ENCODE data around the gene KRT8. TPM values are rescaled to one million over a fixed set of nuclear protein-coding genes. Genes with fewer than 3 reads are reported as not detected.
"Not testable (repeated sequence)": the region's sequence is repeated elsewhere in the genome, so short reads cannot be mapped to it uniquely, and the experiment has no call there.

KRT8 gene
- total RNA-seq, 1 donor from 2014 or later, result 16.0 TPM

DNA sequence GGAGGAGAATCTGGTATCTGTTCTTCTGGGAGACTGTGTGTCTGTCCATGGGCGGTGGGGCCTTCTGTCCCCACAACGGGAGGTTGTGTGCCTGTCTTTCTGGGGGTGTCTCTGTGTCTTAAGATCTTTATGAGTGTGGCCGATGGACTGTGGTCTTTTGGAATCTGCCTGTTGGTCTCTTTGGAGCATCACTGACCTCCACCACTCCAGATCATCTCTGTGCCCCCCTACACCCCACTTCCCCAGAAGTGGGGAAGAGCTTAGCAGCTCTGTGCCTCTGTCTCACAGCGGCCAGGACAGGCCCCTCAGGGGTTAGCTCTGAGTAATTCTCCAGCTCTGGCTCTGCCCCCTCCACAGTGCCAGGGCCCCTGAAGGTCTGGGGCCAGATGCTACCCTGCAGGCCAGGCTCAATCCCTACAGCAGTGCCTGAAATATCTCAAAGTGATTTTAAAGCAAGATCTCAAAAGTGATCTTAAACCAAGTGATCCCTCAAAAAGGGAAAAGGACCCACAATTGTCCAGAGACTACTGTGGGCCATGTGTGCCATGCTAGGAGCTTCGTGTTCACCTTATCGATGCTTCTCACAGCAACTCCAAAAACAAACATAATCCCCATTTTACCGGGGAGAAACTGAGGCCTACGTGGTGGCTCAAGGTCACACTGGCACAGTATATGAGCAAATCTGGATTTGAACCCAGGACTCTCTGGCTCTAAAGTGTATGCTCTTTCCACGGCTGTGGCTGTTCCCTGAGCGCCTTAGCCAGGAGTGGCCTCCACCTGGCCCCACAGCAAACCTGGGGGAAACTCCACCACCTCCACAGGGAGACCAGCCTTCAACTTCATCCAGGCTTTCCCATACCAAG lies 30.1 kb downstream of the KRT8 start:
- DNase-seq (ENCODE audit: low read depth, low spot score), result no peak

DNA sequence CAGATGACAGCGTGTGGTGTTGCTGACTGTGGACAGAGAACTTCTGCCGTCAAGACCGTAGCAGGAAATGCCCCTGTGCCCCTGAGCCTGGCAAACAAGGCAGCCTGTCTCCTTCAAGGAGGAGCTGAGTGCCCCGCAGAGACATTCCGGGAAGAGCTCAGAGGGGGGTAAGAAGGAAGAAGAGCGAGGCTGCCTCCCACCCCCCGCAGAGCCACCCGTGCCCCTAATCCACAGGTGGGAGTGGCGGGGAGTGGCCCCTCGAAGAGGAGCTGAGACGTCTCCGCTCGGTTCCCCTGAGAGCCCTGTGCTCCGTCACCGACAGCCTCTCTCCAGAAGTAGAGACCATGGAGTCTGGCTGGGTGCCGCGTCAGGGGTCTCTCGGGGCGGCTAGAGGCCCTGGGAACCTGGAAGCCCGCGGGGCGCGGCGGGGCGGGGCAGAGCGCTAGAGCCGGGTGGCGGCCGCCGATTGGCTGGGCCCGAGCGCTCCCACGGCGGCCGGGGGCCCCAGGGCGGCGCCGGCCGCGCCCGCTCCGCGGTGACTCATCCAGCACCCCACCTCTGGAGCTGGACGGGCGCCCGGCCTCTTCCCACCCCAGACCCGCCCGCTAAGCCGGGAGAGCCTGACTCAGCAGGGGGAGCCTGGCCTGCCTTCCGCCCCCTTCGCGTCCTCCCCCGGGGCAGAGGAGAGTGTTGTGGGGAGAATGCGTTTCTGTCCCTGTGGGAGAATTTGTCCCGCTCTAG lies 30.9 kb downstream of the KRT8 start:
- DNase-seq (ENCODE audit: low read depth, low spot score), result peak; percentile 51

DNA sequence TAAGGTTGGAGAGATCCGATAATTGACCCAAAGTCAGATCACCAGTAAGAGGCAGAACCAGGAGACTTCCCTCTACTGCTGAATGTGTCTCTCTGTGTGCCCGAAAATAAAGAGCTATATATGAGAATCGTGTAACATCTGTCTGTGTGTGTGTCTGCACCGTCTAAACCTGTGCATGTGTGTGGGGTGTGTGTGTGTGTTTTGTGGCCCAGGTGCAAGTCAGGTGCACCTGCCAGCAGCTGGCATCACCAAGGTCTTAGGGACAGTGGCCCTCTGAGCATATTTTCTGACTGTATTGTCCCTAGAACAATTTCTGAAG lies 31.4 kb downstream of the KRT8 start:
- no peak for DNase-seq (ENCODE audit: low read depth, low spot score)

DNA sequence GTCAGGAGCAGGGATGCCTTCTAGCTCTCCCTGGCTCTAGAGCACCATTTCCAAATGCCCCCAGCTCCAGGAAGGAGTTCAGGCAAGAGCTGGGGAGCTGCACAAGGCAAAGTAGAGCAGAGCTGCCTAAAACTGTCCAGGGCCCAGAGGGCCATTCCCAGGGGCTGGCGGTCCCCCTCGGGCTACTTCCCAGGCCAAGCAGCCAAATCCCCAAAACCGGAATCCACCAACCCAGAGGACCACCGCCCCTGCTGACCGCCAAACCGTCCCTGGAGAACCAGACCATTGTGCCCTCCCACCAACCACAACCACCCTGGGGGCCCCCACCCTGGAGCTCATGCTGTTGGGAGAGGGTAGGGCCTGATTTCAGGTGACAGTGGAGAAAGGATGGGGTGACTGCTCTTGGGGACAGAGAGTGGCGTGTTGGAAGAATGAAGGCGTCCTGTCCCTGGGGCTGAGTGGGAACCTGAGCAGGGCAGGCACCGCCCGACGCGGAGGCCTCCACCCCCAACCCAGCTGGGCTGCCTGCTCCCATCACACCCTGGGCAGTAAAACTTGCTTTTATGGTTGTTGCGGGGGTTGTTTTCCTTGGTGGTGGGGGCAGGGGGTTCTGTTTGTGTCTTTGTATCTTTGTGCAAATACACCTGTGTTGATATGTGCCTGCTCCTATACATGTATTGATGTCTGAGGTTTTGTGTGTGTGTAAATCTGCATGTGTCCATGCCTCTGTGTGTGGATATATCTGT lies 32.1 kb downstream of the KRT8 start:
- DNase-seq (ENCODE audit: low read depth, low spot score), result no peak

DNA sequence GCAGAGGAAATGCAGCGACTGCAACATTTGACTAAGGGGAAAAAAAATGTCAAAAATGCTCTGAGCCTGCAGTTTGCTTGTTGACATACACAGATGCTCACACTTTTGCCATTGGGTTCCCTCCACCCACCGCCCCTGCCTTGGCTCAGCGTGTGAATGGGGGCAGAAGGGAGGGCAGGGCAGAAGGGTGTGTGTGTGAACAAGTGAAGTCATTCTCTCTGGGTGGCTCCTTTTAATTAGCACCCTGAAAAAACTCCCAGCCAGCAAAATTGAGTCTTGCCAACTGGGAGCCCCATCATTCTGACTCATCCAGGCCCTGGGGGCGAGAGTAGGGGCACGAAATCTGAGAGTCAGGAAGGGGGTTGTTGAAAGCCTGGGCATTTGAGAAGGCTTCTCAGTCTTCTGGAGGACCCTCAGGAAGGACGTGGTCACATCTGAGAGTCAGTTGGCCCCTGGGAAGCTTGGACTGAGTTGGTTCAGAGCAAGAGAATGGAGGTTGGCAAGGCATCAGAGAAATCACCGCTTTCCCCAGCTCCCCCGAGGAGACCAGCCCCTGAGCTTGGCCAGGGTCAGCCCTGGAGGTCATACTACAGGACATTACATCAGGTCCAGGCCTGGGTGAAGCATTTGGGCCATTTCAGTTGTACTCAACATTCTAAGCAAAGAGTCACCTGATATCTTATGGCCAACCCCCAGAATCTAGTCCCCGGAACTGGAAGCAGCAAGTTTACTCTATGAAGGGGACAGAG lies 33.4 kb downstream of the KRT8 start:
- DNase-seq (ENCODE audit: low read depth, low spot score), result no peak

DNA sequence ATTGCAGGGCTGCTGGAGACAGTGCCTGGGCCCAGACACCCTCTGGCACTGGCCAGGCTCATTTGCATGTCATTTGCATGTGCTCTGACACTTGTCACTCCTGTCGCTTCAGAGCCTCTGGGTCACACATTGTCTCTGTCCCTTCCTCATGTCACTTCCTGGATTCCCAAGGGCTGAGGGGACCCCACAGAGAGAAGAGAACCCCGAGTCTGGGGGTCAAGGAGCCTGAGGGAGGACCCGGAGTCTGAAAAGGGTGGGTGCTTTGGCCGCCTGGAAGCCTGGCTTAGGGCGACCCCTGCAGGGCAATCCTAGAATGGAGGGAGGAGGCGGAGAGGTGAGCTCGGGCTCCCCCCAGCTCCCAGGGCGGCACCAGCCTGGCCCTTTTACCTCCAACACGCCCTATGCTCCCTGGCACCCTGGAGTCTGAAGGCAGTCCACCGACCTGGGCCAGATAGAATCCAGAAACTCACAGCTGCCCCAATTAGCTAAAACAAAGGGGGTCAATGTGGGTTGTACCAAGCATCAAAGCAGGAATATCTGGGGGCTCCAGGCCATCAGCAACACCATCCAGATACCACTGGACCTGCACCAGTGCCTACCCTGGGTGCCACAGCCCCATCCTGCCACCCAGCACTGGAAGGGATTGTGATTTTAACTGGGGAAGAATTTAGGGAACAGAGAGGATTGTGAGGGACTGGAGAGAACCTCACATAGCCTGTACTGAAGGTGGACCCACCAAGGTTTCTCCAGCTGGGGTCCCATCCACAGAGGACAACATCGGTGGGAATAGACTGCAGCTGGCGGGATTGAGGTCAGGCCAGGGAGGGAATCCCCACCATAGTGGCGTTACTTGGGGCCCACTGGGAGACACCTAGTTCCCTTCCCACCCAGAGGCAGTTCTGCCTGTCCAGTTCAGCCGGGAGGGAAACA lies 34.2 kb downstream of the KRT8 start:
- DNase-seq (ENCODE audit: low read depth, low spot score), result no peak

DNA sequence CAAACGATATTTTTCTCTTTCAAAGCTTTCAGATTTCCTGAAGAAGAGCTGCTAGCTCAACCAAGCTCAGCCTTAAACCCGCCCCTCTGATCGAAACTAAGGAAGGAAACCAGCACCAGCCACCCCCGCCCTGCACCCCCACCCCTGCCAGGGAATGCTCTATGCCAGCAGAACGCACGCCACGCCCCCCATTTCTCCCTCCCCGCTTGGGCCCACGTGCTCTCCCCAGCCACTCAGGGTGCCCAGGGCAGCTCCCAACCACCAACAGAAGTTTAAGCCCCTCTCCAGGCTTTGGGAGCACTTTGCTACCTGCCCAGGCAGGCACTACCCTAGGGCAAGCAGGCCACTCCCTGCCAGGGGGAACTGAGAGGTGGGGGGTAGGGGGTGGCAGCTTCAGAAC lies 37.2 kb downstream of the KRT8 start:
- DNase-seq (ENCODE audit: low read depth, low spot score), result no peak

DNA sequence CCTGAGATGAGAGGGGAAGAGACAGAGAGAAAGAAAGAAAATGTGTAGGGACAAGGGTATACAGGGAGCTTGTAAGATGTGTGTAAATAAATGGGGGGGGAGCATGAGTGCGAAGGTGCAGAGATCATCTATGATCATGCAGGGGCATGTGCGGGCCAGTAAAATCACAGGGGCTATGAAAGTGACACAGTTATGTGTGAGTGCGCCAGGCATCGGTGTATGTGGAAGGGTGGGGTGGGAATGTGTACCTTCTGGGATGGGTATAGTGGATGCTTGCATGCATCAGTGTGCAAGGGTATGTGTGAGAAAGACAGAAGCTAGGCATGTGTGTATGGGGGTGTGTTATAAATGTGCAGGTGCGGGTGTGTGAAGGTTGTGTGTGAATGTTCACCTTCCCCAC lies 37.7 kb downstream of the KRT8 start:
- no peak for DNase-seq (ENCODE audit: low read depth, low spot score)

DNA sequence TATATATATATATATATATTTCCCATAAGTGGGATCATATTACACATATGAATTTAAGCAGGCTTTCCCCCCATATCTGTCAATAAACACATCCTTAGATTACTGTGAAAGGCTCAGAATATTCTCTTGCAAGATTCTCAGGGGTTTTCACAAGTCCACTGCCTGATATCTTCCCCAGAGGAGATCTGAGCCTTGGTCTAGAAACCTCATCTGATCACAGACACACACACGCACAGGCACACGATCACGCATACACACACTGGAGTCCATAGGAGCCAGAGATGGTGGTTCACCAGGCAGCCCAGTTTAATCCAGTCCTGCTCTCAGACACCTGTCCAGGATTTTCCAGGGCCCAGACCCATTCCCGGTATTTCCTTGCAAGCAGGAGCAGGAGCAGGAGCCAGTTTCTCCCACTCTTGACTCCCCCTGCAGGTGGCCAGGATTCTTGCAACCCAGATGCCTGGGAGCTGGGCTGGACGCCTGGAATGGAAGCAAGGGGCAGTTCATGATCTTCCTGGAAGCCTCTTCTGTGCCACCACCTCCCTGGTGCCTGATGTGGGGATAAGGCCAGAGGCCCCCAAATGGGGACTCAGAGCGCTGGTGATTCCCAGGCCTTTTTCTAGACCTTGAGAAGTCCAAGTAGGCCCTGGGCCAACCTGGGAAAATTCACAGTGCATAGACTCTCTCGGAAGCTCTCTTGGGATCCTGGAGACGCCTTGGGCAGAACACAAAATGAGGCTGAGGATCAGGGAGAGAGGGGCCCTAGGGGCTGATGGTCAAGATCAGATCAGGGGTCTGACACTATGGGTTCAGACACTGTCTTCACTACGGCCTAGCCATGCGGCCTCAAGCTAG lies 39.6 kb downstream of the KRT8 start:
- peak; percentile 45 for DNase-seq (ENCODE audit: low read depth, low spot score)

DNA sequence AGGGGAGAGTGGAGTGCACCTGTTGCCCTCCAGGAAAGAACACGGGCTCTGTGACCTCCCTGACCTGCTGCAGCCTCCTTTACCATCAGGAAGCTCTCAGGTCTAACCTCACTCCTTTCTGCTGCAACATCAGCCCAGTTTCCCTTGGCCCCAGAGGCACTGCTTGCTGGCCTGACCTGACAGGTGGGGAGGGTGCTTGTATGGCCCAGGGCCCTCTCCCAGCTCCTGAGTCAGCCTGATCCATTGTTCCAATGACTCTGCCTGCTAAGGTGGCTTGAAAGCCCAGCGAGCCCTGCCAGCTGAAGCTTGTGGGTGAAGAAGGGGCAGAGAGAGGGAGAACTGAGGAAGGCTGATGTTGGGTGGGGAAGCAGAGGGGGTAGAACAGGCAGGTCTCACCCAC lies 42.9 kb downstream of the KRT8 start:
- no peak for DNase-seq (ENCODE audit: low read depth, low spot score)

DNA sequence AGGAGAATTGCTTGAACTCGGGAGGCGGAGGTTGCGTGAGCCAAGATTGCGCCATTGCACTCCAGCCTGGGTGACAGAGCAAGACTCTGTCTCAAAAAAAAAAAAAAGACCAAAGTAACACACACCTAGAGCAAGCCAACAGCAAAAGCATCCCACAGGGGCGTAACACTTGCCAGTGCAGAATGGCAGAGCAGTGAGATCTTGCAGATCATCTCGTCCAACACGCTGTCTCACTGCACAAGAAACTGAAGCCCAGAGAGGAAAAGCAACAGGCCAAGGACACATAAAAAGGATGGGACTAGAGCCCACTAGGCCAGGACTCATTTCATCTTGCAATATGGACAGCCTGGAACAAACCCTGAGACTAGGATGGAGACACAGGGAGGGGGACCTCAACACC lies 43.4 kb downstream of the KRT8 start:
- no peak for DNase-seq (ENCODE audit: low read depth, low spot score)

DNA sequence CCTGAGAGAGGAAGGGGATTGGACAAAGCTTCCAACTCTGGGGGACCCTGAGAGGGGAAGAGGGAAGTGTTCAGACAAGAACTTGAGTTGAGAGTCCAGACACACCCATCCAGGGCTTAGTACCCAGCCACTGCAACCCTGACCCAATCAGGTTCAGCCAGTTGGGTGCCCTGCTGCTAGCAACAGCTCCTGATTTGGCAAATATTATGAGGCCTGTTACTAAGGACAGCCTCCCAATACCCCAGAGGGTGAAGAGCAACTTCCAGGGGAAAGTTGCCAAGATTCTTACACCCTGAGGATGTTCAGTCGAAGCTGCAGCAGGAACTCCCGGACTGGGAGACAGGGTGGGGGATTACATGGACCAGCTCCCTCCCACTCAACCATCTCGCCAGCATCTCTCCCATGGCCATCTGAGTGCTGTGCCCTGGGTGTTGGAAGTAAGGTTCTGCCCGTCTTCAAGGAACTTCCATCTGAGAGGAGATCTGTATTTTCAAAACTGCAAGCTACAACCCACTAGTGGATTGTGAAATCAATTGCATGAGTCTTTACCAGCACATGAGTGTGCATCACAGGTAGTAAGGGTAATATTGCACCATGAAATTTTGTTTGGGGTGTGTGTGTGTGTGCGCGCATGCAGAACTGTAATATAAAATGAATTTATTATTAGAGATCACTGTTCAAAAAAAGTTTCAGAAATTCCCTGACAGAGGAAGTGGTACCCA lies 44.6 kb downstream of the KRT8 start:
- no peak for DNase-seq (ENCODE audit: low read depth, low spot score)

DNA sequence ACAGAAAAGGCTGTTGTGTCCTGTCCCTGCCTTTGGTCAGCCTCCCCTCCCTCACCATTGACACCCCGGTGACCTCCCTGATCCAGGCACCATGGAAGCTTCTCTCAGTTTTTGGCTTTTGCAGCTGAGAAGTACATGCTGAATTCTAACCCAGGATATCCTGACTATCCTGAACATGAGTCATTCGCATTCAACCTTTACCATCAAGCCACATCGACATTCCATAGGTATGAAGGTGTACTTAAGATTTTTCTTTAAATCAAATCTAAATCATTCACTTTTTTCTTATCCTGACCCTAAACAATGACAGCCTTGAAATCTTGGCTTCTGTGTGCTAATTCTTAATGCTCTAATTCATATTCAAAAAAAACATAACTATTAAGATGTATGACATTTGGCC lies 47.4 kb downstream of the KRT8 start:
- DNase-seq (ENCODE audit: low read depth, low spot score), result no peak

DNA sequence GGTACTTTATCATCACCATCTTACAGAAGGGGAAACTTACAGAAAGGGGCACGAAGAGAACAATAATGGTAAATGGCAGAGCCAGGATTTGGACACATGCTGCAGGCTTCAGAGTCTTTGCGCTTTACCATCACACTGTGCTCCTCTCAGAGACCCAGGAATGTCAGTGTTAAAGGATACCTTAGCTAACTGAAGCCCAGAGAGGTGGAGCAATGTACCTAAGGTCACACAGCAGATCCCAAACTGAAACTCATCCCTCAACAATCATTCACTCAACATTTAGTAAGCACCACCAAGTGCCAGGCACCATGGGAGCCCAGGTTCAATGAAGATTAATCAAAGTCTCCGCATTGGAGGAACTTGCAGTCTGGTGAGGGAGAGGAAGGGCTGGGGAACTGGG lies 48.1 kb downstream of the KRT8 start:
- no peak for DNase-seq (ENCODE audit: low read depth, low spot score)

DNA sequence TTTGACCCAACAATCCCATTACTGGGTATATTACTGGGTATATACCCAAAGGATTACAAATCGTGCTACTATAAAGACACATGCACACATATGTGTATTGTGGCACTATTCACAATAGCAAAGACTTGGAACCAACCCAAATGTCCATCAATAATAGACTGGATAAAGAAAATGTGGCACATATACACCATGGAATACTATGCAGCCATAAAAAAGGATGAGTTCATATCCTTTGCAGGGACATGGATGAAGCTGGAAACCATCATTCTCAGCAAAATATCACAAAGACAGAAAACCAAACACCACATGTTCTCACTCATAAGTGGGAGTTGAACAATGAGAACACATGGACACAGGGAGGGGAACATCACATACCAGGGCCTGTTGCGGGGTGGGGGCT lies 48.8 kb downstream of the KRT8 start:
- not testable (repeated sequence) for DNase-seq (ENCODE audit: low read depth, low spot score)

DNA sequence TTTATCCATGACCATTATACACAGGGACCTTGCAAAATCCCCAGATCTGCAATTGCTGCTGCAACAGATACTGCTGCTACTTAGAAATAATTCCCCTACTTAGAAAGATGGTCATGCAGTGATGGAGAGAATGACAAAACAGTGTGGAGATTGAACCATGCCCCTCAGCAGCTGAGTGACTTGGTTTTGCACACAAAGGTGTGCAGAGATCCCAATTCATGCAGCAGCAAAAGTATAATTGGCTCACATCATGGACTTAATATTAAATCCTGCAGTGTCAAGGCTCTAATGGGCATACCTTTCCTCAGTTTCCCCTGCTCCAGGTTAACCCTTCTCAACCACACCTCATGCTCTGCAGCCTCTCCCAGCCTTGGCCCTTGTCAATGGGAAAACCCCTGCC lies 53.1 kb downstream of the KRT8 start:
- DNase-seq (ENCODE audit: low read depth, low spot score), result no peak

DNA sequence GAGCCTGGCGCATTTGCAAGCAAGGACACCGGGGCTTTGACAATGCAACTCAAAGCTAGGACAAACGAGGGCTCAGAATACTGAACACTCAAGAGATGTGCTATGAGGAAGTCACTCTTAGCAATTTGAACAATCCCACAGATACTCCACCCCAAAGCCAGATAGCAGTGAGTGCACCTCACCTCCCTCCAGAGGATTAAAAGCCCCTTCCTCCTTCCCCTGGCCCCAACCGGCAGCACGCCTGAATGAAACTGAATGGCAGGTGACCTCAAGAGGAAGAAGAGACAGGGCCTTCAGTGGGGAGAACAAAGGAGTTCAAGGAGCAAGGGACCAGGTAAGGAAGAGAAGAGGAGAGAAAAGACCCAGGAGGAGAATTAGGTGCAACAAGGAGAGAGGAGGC lies 54.2 kb downstream of the KRT8 start:
- DNase-seq (ENCODE audit: low read depth, low spot score), result no peak

DNA sequence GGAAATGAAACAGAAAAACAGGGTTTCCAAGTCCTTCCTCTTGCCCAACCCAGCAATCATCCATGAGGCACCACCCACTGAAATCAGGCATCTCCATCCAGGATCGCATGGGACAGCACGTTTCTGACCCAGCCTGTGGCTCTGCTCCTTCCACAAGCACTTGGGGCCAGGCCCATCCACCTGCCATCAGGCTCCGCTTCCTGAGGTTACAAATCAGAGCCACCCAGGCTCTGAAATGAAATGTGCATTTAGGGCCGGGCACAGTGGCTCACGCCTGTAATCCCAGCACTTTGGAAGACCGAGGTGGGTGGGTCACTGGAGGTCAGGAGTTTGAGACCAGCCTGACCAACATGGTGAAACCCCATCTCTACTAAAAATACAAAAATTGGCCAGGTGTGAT lies 55.4 kb downstream of the KRT8 start:
- DNase-seq (ENCODE audit: low read depth, low spot score), result no peak

DNA sequence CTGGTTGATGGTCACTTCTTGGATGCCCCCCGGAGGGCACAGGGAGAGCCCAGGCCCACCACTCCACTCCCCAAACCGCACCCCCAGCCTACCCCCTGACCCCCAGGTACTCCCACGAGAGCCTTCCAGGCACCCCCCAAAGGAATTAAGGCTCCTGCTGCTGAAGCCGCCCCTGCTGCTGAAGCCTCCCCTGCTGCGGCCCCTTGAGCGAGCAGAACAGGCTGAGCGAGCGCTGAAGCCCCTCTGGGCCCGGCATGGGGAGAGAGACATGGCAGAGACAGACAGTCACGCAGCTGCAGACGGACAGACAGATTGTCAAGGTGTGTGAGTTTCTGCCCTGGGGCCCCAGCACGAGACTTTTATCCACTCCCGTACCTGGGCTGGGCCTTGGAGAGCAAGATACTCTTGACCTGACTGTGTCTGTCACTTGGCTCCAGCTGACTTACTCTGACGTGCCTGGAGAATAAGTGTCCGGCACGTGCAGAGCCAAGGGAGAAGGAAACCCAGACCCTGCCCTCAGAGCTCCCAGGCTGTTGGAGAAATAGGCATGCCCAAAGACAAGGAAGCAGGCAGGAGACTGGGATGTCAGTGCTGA lies 56.1 kb downstream of the KRT8 start, which contains the start of gene KRT78:
KRT78 (minus strand) TSS at position 334 of the 595 bp plus-strand sequence; CDS start at position 270, 64 bp downstream.
- no peak for DNase-seq (ENCODE audit: low read depth, low spot score)
